ENCODE results near the gene MOBP. TPM values are rescaled to one million over a fixed set of nuclear protein-coding genes. Genes with fewer than 3 reads are reported as not detected.

The MOBP gene
- total RNA-seq, 2 donors from 2014 or later: 0.34 TPM; not detected in 1

DNA sequence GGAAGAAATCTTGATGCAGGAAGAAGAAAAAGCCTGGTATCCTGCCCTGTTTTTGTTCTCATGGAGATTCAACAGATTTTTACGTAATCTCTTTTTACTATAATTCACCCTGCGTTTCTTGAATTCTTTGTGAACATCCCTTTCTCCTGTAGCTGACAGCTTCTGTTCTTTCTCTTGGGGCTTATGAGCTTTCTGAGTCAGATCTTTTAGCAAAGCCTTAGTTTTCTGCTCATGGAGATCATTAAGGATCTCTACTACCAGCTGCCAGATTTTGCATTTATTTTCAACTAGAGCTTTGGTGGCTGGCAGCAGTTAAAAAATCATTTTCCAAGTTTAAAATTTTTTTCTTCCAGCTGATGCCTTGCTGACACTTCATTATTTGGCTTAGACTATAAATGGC, 51.6 kb downstream of the MOBP start:
- Mint-ChIP-seq H3K9me3 (peaks cover 0 to under 1% of the 10 kb centered on the region in 2 donors), H3K27me3 (ENCODE audit: low read depth) (peaks cover 37% of the 10 kb centered on the region), H3K36me3 (ENCODE audit: insufficient read depth in 2 of 2) (peaks cover 0 to under 1% of the 10 kb centered on the region in 2 donors), H3K4me1 (ENCODE audit: low read depth) (no peaks in the 10 kb centered on the region), H3K27ac (no peak overlapping the region), H3K4me3 (no peak overlapping the region)
- DNase-seq (no peak), ATAC-seq (replicated peaks in 1 of 2) (no peak)

DNA sequence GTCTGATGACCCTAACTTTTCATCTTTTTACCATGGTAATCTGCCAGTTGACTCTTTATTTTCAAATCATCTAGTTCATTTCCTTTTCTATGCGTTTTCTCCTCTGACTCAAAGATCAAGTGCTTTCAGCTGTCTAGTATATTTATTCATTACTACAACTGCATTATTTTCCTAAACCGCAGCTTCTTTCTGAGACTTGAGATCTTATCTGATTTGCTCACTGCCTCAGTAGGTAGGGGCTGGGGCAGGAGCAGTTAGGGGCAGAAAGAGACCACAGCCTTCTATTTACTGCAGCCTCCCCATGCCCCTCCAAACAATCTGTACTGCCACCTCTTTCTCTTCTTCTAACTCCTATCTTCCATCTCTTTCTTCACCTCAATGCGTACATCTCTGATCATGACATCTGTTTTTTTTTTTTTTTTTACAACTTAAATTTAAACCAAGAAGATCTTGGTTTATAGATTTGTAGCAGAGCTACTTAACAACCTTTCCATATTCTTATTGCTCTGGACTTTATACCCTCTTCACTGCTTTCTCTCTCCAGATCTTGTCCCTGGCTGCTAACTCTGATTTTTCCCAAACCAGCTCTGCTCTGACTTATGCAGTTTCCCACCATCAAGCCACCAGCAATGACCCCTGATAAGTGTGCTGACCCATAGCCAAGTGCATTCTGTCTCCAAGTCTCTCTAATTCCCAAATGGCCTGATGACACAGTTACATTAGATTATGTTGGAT, 52.2 kb downstream of the MOBP start:
- H3K4me1 Mint-ChIP-seq (ENCODE audit: low read depth): no peaks in the 10 kb centered on the region
- H3K4me3 Mint-ChIP-seq: no peak overlapping the region
- peaks cover 0 to 5% of the 10 kb centered on the region in 2 donors for H3K9me3 Mint-ChIP-seq
- peaks cover 31% of the 10 kb centered on the region for H3K27me3 Mint-ChIP-seq (ENCODE audit: low read depth)
- peaks cover 0 to 3% of the 10 kb centered on the region in 2 donors for H3K36me3 Mint-ChIP-seq (ENCODE audit: insufficient read depth in 2 of 2)
- ATAC-seq (replicated peaks in 1 of 2) (no peak), DNase-seq (no peak)
- H3K27ac Mint-ChIP-seq: no peak overlapping the region

DNA sequence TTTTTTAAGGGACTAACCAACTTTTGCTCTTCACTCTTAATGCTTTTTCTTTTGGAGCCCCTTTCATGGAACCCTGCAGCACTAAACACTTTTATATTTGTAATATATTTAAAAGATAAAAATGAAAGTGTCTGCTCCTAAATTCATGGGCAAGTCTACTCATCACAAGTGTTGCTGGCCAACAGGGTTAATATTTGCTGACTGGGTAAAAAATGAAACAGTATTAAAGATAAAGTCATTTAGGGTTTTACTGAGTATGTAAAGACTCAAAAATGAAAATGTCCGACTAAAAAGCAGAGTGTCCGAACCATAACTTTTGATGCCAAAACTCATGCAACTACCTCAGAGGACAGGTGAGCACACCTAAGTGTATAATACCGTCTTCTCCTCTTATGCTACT, 54.0 kb downstream of the MOBP start:
- H3K4me3 Mint-ChIP-seq: no peak overlapping the region
- H3K36me3 Mint-ChIP-seq (ENCODE audit: insufficient read depth in 2 of 2): peaks cover 0 to 3% of the 10 kb centered on the region in 2 donors
- no peaks in the 10 kb centered on the region for H3K4me1 Mint-ChIP-seq (ENCODE audit: low read depth)
- no peak for DNase-seq
- peaks cover 21% of the 10 kb centered on the region for H3K27me3 Mint-ChIP-seq (ENCODE audit: low read depth)
- no peak for ATAC-seq (replicated peaks in 1 of 2)
- no peak overlapping the region for H3K27ac Mint-ChIP-seq
- H3K9me3 Mint-ChIP-seq: peaks cover 5 to 10% of the 10 kb centered on the region in 2 donors

DNA sequence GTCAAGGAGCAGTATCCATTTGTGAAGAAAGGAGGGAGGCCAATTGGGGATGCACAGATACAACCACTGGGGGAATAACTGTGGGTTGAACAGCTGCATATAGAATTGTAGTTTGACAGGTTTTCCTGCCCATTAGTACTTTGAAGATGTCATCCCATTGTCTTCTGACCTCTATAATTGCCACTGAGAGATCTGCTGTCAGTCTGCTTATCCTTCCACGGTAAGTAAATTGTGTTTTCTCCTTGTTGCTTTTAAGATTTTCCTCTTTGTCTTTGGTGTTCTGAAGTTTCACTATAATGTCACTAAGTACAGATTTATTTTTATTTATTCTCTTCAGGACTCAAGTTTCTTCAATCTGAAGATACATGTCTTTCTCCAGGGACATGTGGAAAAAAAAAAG, 56.6 kb downstream of the MOBP start:
- no peaks in the 10 kb centered on the region for H3K4me1 Mint-ChIP-seq (ENCODE audit: low read depth)
- peaks cover 0 to 3% of the 10 kb centered on the region in 2 donors for H3K36me3 Mint-ChIP-seq (ENCODE audit: insufficient read depth in 2 of 2)
- H3K4me3 Mint-ChIP-seq: no peak overlapping the region
- H3K9me3 Mint-ChIP-seq: peaks cover 5 to 10% of the 10 kb centered on the region in 2 donors
- no peak for ATAC-seq (replicated peaks in 1 of 2)
- no peak for DNase-seq
- peaks cover 18% of the 10 kb centered on the region for H3K27me3 Mint-ChIP-seq (ENCODE audit: low read depth)
- H3K27ac Mint-ChIP-seq: no peak overlapping the region

DNA sequence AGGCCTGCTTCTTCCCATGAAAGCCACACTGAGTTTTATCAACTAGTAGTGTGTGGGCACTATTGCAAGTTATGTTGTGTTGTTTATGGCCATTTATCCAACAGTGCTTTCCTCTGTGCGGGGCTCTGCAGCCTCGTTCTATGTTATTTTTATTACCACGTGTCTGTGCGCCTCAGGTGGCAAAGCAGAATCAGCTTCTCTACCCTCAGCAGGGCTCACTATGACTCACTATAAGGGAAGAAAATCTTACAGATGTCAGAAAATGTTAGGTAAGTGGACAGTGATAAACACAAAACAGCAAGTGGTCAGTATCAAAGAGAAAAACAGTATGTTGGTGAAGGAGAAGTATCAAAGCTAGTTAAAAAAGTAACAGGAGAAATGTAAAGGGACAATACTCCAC, 61.4 kb downstream of the MOBP start:
- no peak for ATAC-seq (replicated peaks in 1 of 2)
- Mint-ChIP-seq H3K36me3 (ENCODE audit: insufficient read depth in 2 of 2) (peaks cover 0 to 3% of the 10 kb centered on the region in 2 donors), H3K9me3 (peaks cover 5 to 10% of the 10 kb centered on the region in 2 donors), H3K27me3 (ENCODE audit: low read depth) (peaks cover 5% of the 10 kb centered on the region), H3K27ac (no peak overlapping the region), H3K4me1 (ENCODE audit: low read depth) (no peaks in the 10 kb centered on the region), H3K4me3 (no peak overlapping the region)
- DNase-seq: no peak

DNA sequence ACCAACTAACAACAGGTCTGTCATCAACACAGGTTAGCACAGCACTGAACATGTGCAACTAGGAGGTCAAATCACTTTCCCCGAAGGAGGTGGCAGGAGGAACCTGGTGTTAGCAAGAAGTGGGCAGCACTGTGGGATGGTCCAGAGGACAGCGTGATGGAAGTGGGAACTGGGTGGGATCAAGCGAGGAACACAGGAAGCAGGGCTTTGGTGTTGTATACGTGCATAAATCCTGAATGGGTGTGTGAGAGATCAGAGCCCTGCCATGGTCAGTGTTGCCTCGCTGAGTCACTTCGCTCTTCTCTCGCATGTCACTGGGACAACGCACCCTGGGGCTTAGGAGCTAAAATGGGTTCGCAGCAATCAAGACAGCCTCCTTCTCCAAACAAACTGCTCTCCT, 62.1 kb downstream of the MOBP start:
- peaks cover 5% of the 10 kb centered on the region in 2 donors for H3K9me3 Mint-ChIP-seq
- no peaks in the 10 kb centered on the region for H3K4me1 Mint-ChIP-seq (ENCODE audit: low read depth)
- no peak overlapping the region for H3K4me3 Mint-ChIP-seq
- H3K36me3 Mint-ChIP-seq (ENCODE audit: insufficient read depth in 2 of 2): no peaks in the 10 kb centered on the region
- H3K27ac Mint-ChIP-seq: no peak overlapping the region
- DNase-seq (no peak), ATAC-seq (replicated peaks in 1 of 2) (no peak)
- peaks cover 5% of the 10 kb centered on the region for H3K27me3 Mint-ChIP-seq (ENCODE audit: low read depth)

DNA sequence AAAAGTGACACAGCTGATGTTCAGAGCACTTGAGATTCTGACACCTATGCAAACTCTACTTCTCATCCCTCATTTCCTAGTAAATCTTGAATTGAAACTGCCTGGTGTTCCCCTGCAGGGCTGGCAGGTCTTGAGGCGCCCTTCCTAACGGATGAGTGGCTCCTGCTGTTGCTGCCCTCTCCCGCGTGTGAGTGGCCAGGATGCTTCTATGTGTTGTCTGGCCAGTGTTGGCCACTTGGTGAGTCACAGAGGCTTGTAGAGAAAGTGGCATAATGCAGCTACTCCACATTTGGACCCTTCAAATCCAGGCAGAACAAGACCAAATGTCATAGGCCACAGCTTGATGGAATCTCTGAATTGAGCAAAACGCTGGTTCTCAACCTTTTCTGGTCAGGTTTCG, 63.6 kb downstream of the MOBP start:
- DNase-seq (no peak), ATAC-seq (replicated peaks in 1 of 2) (no peak)
- H3K36me3 Mint-ChIP-seq (ENCODE audit: insufficient read depth in 2 of 2): no peaks in the 10 kb centered on the region
- peaks cover 13% of the 10 kb centered on the region for H3K27me3 Mint-ChIP-seq (ENCODE audit: low read depth)
- no peaks in the 10 kb centered on the region for H3K4me1 Mint-ChIP-seq (ENCODE audit: low read depth)
- H3K27ac Mint-ChIP-seq: no peak overlapping the region
- H3K4me3 Mint-ChIP-seq: no peak overlapping the region
- no peaks in the 10 kb centered on the region for H3K9me3 Mint-ChIP-seq

DNA sequence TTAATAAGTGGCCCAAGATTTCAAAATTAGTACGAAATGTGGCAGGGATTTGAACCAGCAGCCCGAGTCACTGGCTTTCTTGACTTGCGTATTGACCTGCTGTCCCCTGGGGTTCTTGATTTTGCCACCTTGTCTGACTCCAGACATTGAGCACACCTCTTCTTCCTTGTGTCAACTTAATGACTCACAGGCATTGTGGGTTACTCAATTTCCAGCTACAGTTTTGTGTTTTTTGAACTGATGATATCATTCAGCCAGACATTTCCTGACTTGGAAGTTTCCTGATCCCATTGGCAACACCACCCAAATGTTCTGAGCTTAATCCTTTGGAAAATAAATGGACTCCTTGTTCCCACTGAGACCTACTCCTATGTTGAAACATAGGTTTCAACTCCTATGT, 64.2 kb downstream of the MOBP start:
- Mint-ChIP-seq H3K9me3 (no peaks in the 10 kb centered on the region), H3K27me3 (ENCODE audit: low read depth) (peaks cover 13% of the 10 kb centered on the region), H3K4me3 (no peak overlapping the region), H3K4me1 (ENCODE audit: low read depth) (no peaks in the 10 kb centered on the region), H3K27ac (no peak overlapping the region), H3K36me3 (ENCODE audit: insufficient read depth in 2 of 2) (no peaks in the 10 kb centered on the region)
- no peak for DNase-seq
- ATAC-seq (replicated peaks in 1 of 2): no peak

DNA sequence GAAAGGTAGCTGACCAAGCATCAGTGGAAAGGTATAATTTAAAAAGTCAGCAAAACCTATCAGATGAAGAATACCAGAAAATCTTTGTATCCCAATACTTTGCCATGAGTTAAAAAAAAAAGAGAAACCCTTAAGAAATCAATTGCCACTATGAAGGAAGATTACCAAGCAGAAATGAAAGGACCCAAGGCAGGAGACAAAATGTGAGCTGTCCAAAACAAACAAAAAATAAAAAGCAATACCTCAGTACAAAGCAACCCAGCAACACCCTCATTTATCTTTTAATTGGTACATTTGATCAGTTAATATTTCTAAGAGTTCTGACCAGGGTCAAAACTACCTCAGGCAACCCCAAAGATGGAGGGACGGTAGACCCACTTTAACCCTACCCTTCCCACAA, 65.3 kb downstream of the MOBP start:
- no peak for DNase-seq
- H3K4me3 Mint-ChIP-seq: no peak overlapping the region
- peaks cover 13% of the 10 kb centered on the region for H3K27me3 Mint-ChIP-seq (ENCODE audit: low read depth)
- H3K36me3 Mint-ChIP-seq (ENCODE audit: insufficient read depth in 2 of 2): no peaks in the 10 kb centered on the region
- H3K27ac Mint-ChIP-seq: no peak overlapping the region
- H3K4me1 Mint-ChIP-seq (ENCODE audit: low read depth): no peaks in the 10 kb centered on the region
- no peak for ATAC-seq (replicated peaks in 1 of 2)
- no peaks in the 10 kb centered on the region for H3K9me3 Mint-ChIP-seq

DNA sequence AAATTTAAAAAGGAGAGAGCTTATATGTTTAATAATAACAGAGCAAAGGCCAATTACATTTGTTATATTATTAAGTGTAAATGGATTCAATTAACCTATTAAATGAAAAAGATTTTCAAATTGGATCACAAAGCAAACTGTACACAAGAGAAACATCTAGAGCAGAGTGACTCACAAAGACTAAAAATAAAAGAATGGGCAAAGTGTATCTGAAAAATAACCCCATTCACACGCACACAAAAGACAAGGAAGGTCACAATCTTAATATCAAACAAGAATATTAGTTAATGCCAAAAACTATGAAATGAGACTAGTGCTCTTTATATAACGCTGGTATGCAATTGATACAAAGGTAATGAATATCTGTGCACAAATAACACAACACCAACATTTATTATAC, 65.7 kb downstream of the MOBP start:
- DNase-seq (no peak), ATAC-seq (replicated peaks in 1 of 2) (no peak)
- no peaks in the 10 kb centered on the region for H3K36me3 Mint-ChIP-seq (ENCODE audit: insufficient read depth in 2 of 2)
- no peak overlapping the region for H3K27ac Mint-ChIP-seq
- H3K9me3 Mint-ChIP-seq: no peaks in the 10 kb centered on the region
- H3K4me3 Mint-ChIP-seq: no peak overlapping the region
- H3K4me1 Mint-ChIP-seq (ENCODE audit: low read depth): no peaks in the 10 kb centered on the region
- H3K27me3 Mint-ChIP-seq (ENCODE audit: low read depth): peaks cover 13% of the 10 kb centered on the region

DNA sequence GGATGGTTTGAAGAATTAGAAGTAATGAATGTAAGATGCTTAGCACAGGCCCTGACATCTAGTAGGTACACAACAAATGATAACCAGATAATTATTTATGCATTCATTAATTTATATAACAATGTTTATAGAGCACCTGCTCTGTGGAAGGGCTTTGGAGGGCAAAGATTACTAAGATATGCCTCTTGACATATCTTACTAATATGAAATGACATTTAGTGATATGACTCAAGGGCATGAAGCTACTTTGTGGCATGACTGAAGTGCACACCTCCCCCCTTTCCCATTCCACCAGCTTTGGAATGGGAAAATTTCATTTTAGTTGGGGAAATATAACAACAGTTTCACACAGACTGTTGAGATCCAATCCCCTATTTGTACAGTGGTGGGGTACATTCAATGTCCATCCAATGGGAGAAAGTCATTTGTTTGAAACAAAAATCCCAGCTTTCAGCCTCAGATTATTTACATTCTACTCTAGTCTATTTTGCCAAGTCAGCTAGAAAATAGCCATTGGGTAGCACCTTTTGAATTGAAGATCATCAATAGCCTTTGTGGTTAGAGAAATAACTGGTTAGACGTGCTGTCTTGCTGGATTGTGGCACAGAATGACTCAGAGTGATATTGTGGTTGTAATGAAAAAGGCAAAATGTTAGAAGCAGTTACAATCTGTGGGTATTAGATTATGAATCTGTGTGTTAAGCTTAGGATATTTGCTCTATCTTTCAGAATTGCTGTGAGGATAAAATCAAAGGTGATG, 72.9 kb downstream of the MOBP start:
- Mint-ChIP-seq H3K27ac (no peak overlapping the region), H3K9me3 (no peaks in the 10 kb centered on the region), H3K4me3 (no peak overlapping the region), H3K27me3 (ENCODE audit: low read depth) (peaks cover 16% of the 10 kb centered on the region), H3K4me1 (ENCODE audit: low read depth) (no peaks in the 10 kb centered on the region), H3K36me3 (ENCODE audit: insufficient read depth in 2 of 2) (no peaks in the 10 kb centered on the region)
- ATAC-seq (replicated peaks in 1 of 2) (peak; percentile 53 to 63), DNase-seq (no peak)

DNA sequence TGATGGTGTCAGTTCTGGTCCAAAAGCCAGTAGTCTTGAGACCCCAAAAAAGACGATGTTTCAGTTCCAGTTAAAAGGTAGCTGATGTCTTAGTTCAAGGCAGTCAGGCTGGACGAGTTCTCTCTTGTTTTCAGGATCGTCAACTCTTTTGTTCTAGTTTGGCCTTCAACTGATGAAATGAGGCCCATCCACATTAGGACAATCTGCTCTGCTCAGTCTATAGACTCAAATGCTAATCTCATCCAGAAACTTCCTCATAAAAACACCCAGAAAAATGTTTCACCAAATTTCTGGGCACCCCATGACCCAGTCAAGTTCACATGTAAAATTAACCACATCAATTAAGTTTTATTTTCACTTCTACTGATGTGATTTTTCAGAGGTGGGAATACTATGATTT, 74.0 kb downstream of the MOBP start:
- Mint-ChIP-seq H3K4me3 (peak overlapping the region in 1 of 2 donors; percentile 14), H3K27ac (no peak overlapping the region), H3K36me3 (ENCODE audit: insufficient read depth in 2 of 2) (no peaks in the 10 kb centered on the region), H3K27me3 (ENCODE audit: low read depth) (peaks cover 12% of the 10 kb centered on the region), H3K9me3 (no peaks in the 10 kb centered on the region), H3K4me1 (ENCODE audit: low read depth) (no peaks in the 10 kb centered on the region)
- no peak for DNase-seq
- ATAC-seq (replicated peaks in 1 of 2): no peak

DNA sequence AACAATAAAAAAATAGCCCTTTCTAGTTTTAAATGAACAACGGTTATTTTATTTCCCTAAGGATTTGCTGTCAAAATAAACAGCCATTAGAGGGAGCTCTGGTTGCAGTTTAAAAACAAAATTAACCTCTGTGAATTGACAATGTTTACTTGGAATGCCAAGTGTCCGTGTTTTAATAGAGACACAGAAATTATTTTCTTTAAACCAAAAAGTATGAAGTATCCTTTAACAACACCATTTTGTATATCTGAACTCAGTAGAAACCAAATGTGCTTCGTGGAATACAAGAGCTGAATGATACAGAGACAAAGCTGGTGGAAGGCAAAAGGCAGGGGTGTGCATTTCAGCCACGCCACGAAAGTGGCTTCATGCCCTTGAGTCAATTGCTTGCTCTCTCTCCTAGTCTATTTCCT, 74.4 kb downstream of the MOBP start:
- no peaks in the 10 kb centered on the region for H3K4me1 Mint-ChIP-seq (ENCODE audit: low read depth)
- peak in 1 of 2 donors; percentile 27 for ATAC-seq (replicated peaks in 1 of 2)
- no peak overlapping the region for H3K27ac Mint-ChIP-seq
- no peaks in the 10 kb centered on the region for H3K9me3 Mint-ChIP-seq
- no peaks in the 10 kb centered on the region for H3K36me3 Mint-ChIP-seq (ENCODE audit: insufficient read depth in 2 of 2)
- peaks cover 12% of the 10 kb centered on the region for H3K27me3 Mint-ChIP-seq (ENCODE audit: low read depth)
- DNase-seq: no peak
- peak overlapping the region in 1 of 2 donors; percentile 20 for H3K4me3 Mint-ChIP-seq

All from activated T-cell treated with anti-CD3 and anti-CD28 coated beads, Interleukin-2, amount 50 U/mL, for 72 hours (primary cell).